ENCODE data around the gene KIAA0232. TPM values are rescaled to one million over a fixed set of nuclear protein-coding genes. Genes with fewer than 3 reads are reported as not detected.

Gene KIAA0232
- total RNA-seq, 1 experiment from 2014 or later, result 15.6 TPM

DNA sequence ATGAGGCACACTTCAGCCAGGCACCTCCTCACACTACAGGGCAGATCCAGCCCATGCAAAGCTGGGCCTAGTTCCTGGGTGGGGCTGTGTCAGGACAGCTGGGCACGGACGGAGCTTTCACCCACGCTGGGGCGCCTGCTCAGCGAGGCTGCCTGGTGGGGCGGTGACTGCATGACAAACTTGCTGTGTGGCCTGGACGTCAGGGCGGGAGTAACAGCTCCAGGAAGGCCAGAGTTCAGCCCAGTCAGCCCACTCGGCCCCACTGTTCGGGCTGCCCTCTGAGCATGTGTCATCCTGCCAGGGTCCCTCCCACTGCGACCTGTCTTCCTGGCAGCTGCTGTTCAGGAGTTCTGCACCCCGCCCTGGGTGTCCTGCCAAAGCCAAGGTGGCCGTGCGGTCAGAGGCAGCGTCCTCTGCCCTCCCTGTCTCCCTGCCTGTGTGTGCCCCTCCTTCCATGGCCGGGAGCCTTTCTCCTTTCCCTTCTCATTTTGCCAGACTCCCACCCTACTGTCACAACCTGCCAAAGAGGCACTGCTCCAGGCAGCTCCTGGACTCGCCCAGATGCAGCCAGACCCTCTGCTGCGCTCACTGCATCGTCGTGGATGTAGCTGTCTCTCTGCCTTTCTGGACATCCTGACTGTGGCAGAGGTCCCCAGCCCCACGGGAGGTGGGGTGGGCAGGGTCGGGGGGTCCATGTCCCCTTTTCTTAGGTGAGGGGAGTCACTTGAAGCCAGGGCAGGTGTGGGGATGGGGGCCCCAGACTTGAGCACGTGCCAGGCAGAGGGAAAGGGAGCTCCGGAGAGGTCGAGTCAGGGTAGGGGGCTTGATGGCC lies 33.0 kb upstream of the KIAA0232 start:
- Mint-ChIP-seq H3K36me3 (ENCODE audit: insufficient read depth, unreplicated experiment) (no peaks in the 10 kb centered on the region), H3K4me3 (ENCODE audit: unreplicated experiment) (peak overlapping the region; percentile 41), H3K27me3 (ENCODE audit: insufficient read depth, unreplicated experiment) (no peaks in the 10 kb centered on the region), H3K9me3 (ENCODE audit: unreplicated experiment) (no peaks in the 10 kb centered on the region), H3K27ac (ENCODE audit: low read depth, unreplicated experiment) (peak overlapping the region; percentile 60), H3K4me1 (ENCODE audit: insufficient read depth, unreplicated experiment) (peaks cover 23% of the 10 kb centered on the region)
- TF ChIP-seq, protein P1, sequence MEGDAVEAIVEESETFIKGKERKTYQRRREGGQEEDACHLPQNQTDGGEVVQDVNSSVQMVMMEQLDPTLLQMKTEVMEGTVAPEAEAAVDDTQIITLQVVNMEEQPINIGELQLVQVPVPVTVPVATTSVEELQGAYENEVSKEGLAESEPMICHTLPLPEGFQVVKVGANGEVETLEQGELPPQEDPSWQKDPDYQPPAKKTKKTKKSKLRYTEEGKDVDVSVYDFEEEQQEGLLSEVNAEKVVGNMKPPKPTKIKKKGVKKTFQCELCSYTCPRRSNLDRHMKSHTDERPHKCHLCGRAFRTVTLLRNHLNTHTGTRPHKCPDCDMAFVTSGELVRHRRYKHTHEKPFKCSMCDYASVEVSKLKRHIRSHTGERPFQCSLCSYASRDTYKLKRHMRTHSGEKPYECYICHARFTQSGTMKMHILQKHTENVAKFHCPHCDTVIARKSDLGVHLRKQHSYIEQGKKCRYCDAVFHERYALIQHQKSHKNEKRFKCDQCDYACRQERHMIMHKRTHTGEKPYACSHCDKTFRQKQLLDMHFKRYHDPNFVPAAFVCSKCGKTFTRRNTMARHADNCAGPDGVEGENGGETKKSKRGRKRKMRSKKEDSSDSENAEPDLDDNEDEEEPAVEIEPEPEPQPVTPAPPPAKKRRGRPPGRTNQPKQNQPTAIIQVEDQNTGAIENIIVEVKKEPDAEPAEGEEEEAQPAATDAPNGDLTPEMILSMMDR (IDR thresholded peaks at IDR 0.05; ENCODE audit: unreplicated experiment), result no peak
- peak; percentile 73 for DNase-seq (ENCODE audit: unreplicated experiment)
- intact Hi-C loops (cut with micrococcal nuclease), result no loop called here
- CTCF ChIA-PET, result interaction anchor here (0.6 to 1.3 kb wide), 4 partner anchors 30 to 1051 kb away, joined by 3 to 5 read pairs (median 4); no protein-coding TSS in a partner anchor
- BruUV-seq (replicated peaks), result no TSS peak
- POLR2A ChIA-PET, result interaction anchor here (0.9 to 2.0 kb wide), 7 partner anchors 9 to 34 kb away, joined by 3 to 15 read pairs (median 4); no protein-coding TSS in a partner anchor

DNA sequence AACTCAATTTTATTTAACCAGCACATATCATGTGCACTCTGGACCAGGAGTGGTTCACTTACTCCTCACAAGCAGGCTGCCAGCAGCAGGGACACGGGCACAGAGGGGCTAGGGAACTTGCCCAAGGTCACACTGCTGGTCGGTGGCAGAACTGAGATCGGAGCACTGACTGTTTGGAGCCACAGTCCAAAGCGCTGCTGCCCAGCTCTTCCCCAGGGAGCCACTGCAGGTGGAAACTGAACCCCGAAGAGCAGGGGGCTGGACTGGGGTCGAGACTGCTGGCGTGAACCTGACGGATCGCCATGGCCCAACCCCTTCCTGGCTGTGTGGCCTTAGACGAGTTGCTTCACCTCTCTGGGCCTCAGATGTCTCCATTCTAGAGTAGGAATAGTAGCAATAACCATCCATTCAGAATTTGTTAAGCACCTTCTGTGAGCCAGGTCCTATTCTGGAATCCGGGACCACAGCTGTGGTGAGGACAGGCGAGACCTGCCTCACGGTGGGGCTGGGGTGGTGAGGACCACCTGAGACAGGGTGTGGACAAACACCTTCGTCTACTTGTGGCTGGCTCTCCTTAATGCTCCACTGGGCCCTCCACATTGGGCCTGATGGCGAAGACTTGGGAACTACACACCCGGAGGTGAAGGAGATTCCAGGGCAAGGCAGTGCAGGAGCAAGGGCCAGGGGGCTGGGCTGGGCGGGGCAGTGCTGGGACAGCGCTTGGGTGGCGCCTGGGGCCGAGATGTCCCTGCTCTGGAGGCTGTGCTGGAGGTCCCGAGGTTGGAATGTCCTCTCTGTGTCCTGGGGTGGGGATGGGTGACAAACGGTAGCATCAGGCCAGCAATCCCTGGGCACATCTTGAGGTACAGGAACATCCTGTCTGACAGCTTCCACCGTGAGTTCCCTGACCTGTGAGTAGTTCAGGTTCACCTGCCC lies 32.0 kb upstream of the KIAA0232 start:
- intact Hi-C loops (cut with micrococcal nuclease), result no loop called here
- no peak overlapping the region for H3K4me3 Mint-ChIP-seq (ENCODE audit: unreplicated experiment)
- BruUV-seq (replicated peaks), result no TSS peak
- TF ChIP-seq, protein P1 (IDR thresholded peaks at IDR 0.05; ENCODE audit: unreplicated experiment), result no peak
- H3K9me3 Mint-ChIP-seq (ENCODE audit: unreplicated experiment), result no peaks in the 10 kb centered on the region
- H3K27me3 Mint-ChIP-seq (ENCODE audit: insufficient read depth, unreplicated experiment), result no peaks in the 10 kb centered on the region
- CTCF ChIA-PET, result interaction anchor here (0.9 kb wide), 1 partner anchor 16 kb away, joined by 3 read pairs; no protein-coding TSS in a partner anchor
- POLR2A ChIA-PET, result interaction anchor here (1.2 to 1.6 kb wide), 3 partner anchors 13 to 33 kb away, joined by 4 to 11 read pairs (median 5); no protein-coding TSS in a partner anchor
- no peaks in the 10 kb centered on the region for H3K36me3 Mint-ChIP-seq (ENCODE audit: insufficient read depth, unreplicated experiment)
- H3K4me1 Mint-ChIP-seq (ENCODE audit: insufficient read depth, unreplicated experiment), result peaks cover 23% of the 10 kb centered on the region
- no peak overlapping the region for H3K27ac Mint-ChIP-seq (ENCODE audit: low read depth, unreplicated experiment)
- no peak for DNase-seq (ENCODE audit: unreplicated experiment)

DNA sequence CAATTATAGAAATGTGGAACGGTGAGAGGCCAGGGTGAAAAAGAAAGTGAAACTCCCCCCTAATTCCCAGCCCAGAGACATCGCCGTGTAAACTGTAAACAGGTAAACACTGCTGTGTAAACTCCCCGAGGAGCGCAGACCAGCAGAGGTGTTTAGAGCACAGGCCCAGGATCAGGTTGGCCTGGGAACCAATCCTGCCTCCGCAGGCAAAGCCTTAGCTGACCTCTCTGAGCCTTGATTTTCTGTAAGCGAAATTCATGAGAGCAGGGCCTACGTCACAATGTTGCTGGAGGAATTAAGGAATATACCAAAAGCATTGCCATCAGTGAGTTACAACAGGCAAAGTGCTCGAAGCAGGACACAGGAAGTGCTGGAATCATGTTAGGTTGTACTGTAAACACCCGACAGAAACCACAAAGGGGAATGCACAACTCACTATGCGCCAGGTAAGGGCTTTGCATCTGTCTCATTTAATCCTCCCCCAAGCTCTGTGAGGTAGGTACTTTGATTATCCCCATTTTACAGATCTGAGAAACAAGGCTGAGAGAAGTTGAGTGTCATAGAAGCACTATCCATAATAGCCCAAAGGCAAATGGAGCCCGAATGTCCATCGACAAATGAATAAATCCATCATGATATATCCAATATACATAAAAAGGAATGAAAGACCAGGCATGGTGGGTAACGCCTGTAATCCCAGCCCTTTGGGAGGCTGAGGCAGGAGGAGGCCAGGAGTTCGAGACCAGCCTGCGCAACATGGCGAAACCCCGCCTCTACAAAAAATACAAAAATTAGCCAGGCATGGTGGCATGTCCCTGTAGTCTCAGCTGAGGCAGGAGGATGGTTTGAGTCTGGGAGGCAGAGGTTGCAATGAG lies 30.7 kb upstream of the KIAA0232 start:
- ChIA-PET CTCF (interaction anchor here (0.9 kb wide), 1 partner anchor 17 kb away, joined by 3 read pairs; no protein-coding TSS in a partner anchor), POLR2A (interaction anchor here (1.3 kb wide), 1 partner anchor 12 kb away, joined by 5 read pairs; no protein-coding TSS in a partner anchor)
- Mint-ChIP-seq H3K27me3 (ENCODE audit: insufficient read depth, unreplicated experiment) (no peaks in the 10 kb centered on the region), H3K9me3 (ENCODE audit: unreplicated experiment) (no peaks in the 10 kb centered on the region), H3K4me1 (ENCODE audit: insufficient read depth, unreplicated experiment) (peaks cover 20% of the 10 kb centered on the region), H3K27ac (ENCODE audit: low read depth, unreplicated experiment) (no peak overlapping the region), H3K36me3 (ENCODE audit: insufficient read depth, unreplicated experiment) (no peaks in the 10 kb centered on the region), H3K4me3 (ENCODE audit: unreplicated experiment) (no peak overlapping the region)
- TF ChIP-seq, protein P1 (IDR thresholded peaks at IDR 0.05; ENCODE audit: unreplicated experiment), result no peak
- no peak for DNase-seq (ENCODE audit: unreplicated experiment)
- BruUV-seq (replicated peaks), result no TSS peak
- intact Hi-C loops (cut with micrococcal nuclease), result no loop called here
